HUES64 (cell line): ENCODE results near the gene TTBK1.

ENCODE experiments used
- H3K27ac ChIP-seq: 2 replicates; pipeline ENCODE4 v1.7.0; 2013; ENCODE audit warnings: low read depth, low read length, inconsistent platforms
- H3K27me3 ChIP-seq: 2 replicates; pipeline ENCODE4 v1.6.1; 2013; ENCODE audit warnings: mild to moderate bottlenecking, low read length; ENCODE audit not compliant: insufficient read depth
- H3K36me3 ChIP-seq: 2 replicates; pipeline ENCODE4 v1.6.1; 2013; ENCODE audit warnings: mild to moderate bottlenecking, low read length; ENCODE audit not compliant: insufficient read depth
- H3K4me1 ChIP-seq: 2 replicates; pipeline ENCODE4 v1.6.1; 2013; ENCODE audit warnings: mild to moderate bottlenecking, low read length, moderate library complexity; ENCODE audit not compliant: insufficient read depth
- H3K4me3 ChIP-seq: 2 replicates; pipeline ENCODE4 v1.5.1; 2013; ENCODE audit warnings: mild to moderate bottlenecking, low read length, moderate library complexity
- H3K9ac ChIP-seq: 2 replicates; pipeline ENCODE4 v1.6.1; 2013; ENCODE audit warnings: mild to moderate bottlenecking, low read depth, low read length
- H3K9me3 ChIP-seq: 2 replicates; pipeline ENCODE4 v1.6.1; 2013; ENCODE audit warnings: low read depth, low read length; ENCODE audit not compliant: insufficient read depth
- whole genome bisulfite sequencing: fragments of 150-250, 120-280 bp; methylation state at CpG from one replicate; pipeline ENCODE4 v1.1.7; 2013; ENCODE audit warnings: missing lambda C conversion rate; 5-methylcytosine and 5-hydroxymethylcytosine counted together

The TTBK1 gene

GRCh38 chr6:43303751-43304331 is 60.6 kb downstream of the TTBK1 start:
- Histone ChIP-seq H3K9me3 (no peaks in the 10 kb centered on the region), H3K27me3 (no peaks in the 10 kb centered on the region; the same call in 1 of the 2 replicates), H3K27ac (no peak overlapping the region), H3K4me1 (no peaks in the 10 kb centered on the region; the same call in 1 of the 2 replicates), H3K4me3 (no peak overlapping the region), H3K9ac (no peak overlapping the region), H3K36me3 (no peaks in the 10 kb centered on the region)
- 90% methylated on average over 8 of the region's 8 CpGs for WGBS

GRCh38 chr6:43304361-43304760 is 61.1 kb downstream of the TTBK1 start:
- Histone ChIP-seq H3K36me3 (no peaks in the 10 kb centered on the region), H3K9ac (no peak overlapping the region), H3K27me3 (no peaks in the 10 kb centered on the region; the same call in 1 of the 2 replicates), H3K9me3 (no peaks in the 10 kb centered on the region), H3K4me1 (no peaks in the 10 kb centered on the region; the same call in 1 of the 2 replicates), H3K27ac (no peak overlapping the region), H3K4me3 (no peak overlapping the region)
- 98% methylated on average over 3 of the region's 3 CpGs for WGBS

- Histone ChIP-seq H3K36me3 (no peaks in the 10 kb centered on the region), H3K27me3 (no peaks in the 10 kb centered on the region; the same call in 1 of the 2 replicates), H3K4me1 (no peaks in the 10 kb centered on the region; the same call in 1 of the 2 replicates), H3K4me3 (no peak overlapping the region), H3K9me3 (no peaks in the 10 kb centered on the region), H3K27ac (no peak overlapping the region), H3K9ac (no peak overlapping the region)
- 98% methylated on average over 2 of the region's 2 CpGs for WGBS
Measured at GRCh38 chr6:43304882-43305281, 61.6 kb downstream of the TTBK1 start.

- H3K27me3 ChIP-seq = no peaks in the 10 kb centered on the region
- no peaks in the 10 kb centered on the region; the same call in 1 of the 2 replicates for H3K4me1 ChIP-seq
- H3K9me3 ChIP-seq = no peaks in the 10 kb centered on the region
- WGBS = 88% methylated on average over 7 of the region's 7 CpGs
- H3K27ac ChIP-seq = no peak overlapping the region
- H3K36me3 ChIP-seq = no peaks in the 10 kb centered on the region
- H3K9ac ChIP-seq = no peak overlapping the region
- no peak overlapping the region for H3K4me3 ChIP-seq
Measured at GRCh38 chr6:43306086-43306485, 62.8 kb downstream of the TTBK1 start.

- H3K36me3 ChIP-seq = no peaks in the 10 kb centered on the region
- WGBS = 73% methylated on average over 5 of the region's 5 CpGs
- H3K27me3 ChIP-seq = no peaks in the 10 kb centered on the region
- no peak overlapping the region for H3K9ac ChIP-seq
- no peak overlapping the region for H3K27ac ChIP-seq
- no peaks in the 10 kb centered on the region for H3K9me3 ChIP-seq
- H3K4me1 ChIP-seq = no peaks in the 10 kb centered on the region; the same call in 1 of the 2 replicates
- H3K4me3 ChIP-seq = peak overlapping the region; percentile 62
Measured at GRCh38 chr6:43307451-43308100, 64.3 kb downstream of the TTBK1 start.

GRCh38 chr6:43308101-43308989 is 65.1 kb downstream of the TTBK1 start, which contains the start of gene CRIP3:
TSS of gene CRIP3 (minus strand) at chr6:43308826. CDS start at chr6:43308792, 34 bp downstream.
- WGBS = 8% methylated on average over 37 of the region's 39 CpGs
- Histone ChIP-seq H3K4me3 (peak within 1 kb of the TSS; percentile 62), H3K27ac (no peak within 1 kb of the TSS), H3K4me1 (no peaks in the 10 kb centered on the region; the same call in 1 of the 2 replicates), H3K36me3 (no peaks in the 10 kb centered on the region), H3K9ac (peak within 1 kb of the TSS; percentile 59), H3K27me3 (no peaks in the 10 kb centered on the region), H3K9me3 (no peaks in the 10 kb centered on the region)

- Histone ChIP-seq H3K4me1 (no peaks in the 10 kb centered on the region; the same call in 1 of the 2 replicates), H3K27me3 (no peaks in the 10 kb centered on the region), H3K4me3 (peak overlapping the region; percentile 62), H3K9ac (peak overlapping the region; percentile 57), H3K9me3 (no peaks in the 10 kb centered on the region), H3K36me3 (no peaks in the 10 kb centered on the region), H3K27ac (no peak overlapping the region)
- WGBS = 36% methylated on average over 9 of the region's 9 CpGs
Measured at GRCh38 chr6:43308990-43309477, 65.8 kb downstream of the TTBK1 start.

- Histone ChIP-seq H3K9ac (no peak overlapping the region), H3K4me3 (no peak overlapping the region), H3K4me1 (no peaks in the 10 kb centered on the region; the same call in 1 of the 2 replicates), H3K36me3 (no peaks in the 10 kb centered on the region), H3K27me3 (no peaks in the 10 kb centered on the region), H3K27ac (no peak overlapping the region), H3K9me3 (no peaks in the 10 kb centered on the region)
- WGBS = 100% methylated on average over 2 of the region's 2 CpGs
Measured at GRCh38 chr6:43310134-43310533, 66.9 kb downstream of the TTBK1 start.

- Histone ChIP-seq H3K27me3 (no peaks in the 10 kb centered on the region), H3K27ac (no peak overlapping the region), H3K9me3 (no peaks in the 10 kb centered on the region), H3K4me3 (no peak overlapping the region), H3K36me3 (no peaks in the 10 kb centered on the region), H3K9ac (no peak overlapping the region), H3K4me1 (no peaks in the 10 kb centered on the region; the same call in 1 of the 2 replicates)
Measured at GRCh38 chr6:43310624-43311023, 67.3 kb downstream of the TTBK1 start.

- no peak overlapping the region for H3K27ac ChIP-seq
- WGBS = 90% methylated on average over 3 of the region's 3 CpGs
- H3K9me3 ChIP-seq = no peaks in the 10 kb centered on the region
- no peaks in the 10 kb centered on the region for H3K36me3 ChIP-seq
- no peak overlapping the region for H3K4me3 ChIP-seq
- H3K4me1 ChIP-seq = no peaks in the 10 kb centered on the region; the same call in 1 of the 2 replicates
- no peak overlapping the region for H3K9ac ChIP-seq
- no peaks in the 10 kb centered on the region for H3K27me3 ChIP-seq
Measured at GRCh38 chr6:43311666-43312065, 68.4 kb downstream of the TTBK1 start.

- 50% methylated on average over 1 of the region's 1 CpG for WGBS
- Histone ChIP-seq H3K9ac (no peak overlapping the region), H3K9me3 (no peaks in the 10 kb centered on the region), H3K4me3 (no peak overlapping the region), H3K4me1 (peaks cover 6% of the 10 kb centered on the region), H3K27me3 (no peaks in the 10 kb centered on the region), H3K36me3 (no peaks in the 10 kb centered on the region), H3K27ac (no peak overlapping the region)
Measured at GRCh38 chr6:43313813-43314212, 70.5 kb downstream of the TTBK1 start.
